GM08714 (cell line): ENCODE results near the gene IL1RAPL1.
A peak's percentile ranks its signal among the peaks of the same experiment; 100 is the strongest.

Experiments
- H3K4me3 ChIP-seq: fragments of 200-500 bp; sonication (Bioruptor generic); 2 replicates; pipeline ENCODE4 v1.5.1; 2014; ENCODE audit warnings: mild to moderate bottlenecking, low read length, inconsistent platforms
- ZNF274 ChIP-seq: IDR thresholded peaks from 2 replicates; pipeline ENCODE4 v1.6.1; 2012; ENCODE audit warnings: mild to moderate bottlenecking, low read depth, low read length

The IL1RAPL1 gene

DNA sequence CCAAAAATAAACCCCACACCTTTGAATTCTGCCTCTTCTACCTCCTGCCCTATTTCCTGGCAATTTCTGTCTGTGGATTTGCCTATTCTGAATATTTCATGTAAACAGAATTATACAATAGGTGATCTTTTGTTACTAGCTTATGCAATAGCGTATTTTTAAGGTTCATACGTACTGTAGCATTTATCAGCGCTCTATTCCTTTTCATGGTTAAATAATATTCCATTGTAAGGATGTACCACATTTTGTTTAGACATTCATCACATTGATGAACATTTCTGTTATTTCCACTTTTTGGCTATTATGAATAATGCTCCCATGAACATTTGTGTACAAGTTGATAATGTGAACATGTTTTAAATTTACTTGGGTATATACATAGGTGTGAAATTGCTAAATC is 847.7 kb downstream of the IL1RAPL1 start:
- TF ChIP-seq ZNF274: no peak
- no peak overlapping the region for H3K4me3 ChIP-seq

DNA sequence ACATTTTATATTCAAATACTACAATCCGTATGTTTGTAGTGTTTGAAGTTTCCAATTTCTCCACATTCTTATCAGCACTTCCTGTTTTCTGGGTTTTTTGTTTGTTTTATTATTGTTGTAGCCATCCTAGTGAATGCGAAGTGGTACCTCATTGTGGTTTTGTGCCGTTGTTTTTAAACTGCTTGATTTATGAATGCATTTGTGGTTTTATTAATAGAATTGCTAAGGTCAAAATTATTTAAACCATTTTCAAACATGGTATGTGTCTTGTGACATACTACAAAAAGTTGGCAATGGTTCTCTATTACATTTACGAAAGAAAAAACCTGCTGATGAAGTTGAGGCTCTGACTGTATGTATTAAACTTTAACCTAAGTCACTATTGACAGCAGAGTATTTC is 848.1 kb downstream of the IL1RAPL1 start:
- TF ChIP-seq ZNF274: no peak
- H3K4me3 ChIP-seq: no peak overlapping the region

DNA sequence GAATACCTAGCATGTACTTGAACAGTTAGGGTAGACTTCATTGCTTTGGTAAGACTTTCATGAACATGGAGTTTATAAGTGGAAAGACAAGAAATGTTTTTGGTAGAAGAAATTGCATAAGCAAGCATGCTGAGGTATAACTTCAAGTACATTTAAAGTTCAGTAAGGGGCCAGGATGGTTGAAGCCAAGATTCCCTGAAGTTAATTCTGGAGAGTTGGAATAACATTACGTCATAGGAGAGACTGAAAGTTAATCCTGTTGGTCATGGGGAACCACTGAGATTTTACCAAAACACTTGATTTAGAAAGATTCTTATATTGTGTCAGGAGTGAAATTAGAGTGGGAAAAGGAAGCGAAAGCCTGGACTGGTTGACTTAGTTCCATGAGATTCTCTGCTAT is 860.6 kb downstream of the IL1RAPL1 start:
- TF ChIP-seq ZNF274: no peak

DNA sequence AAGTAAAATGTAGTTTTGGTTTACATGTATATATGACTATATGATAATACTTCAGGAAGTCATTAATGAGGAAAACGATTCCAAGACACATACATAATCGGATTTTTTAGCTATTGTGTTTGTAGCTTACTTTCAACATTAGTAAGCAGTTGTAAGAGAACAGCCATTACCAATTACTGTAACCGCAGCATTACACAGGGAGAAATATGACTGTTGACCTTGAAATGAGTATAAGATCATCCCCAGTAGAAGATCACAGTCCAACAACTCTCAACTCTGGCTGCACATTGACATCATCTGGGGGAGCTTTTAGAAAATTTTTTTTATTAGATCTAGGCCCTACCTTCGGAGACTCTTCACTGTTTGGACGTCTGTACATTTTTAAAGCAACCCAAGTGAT is 866.1 kb downstream of the IL1RAPL1 start:
- no peak for TF ChIP-seq ZNF274

More for the DNA sequence above, 860.6 kb downstream of the IL1RAPL1 start:
- H3K4me3 ChIP-seq: no peak overlapping the region

DNA sequence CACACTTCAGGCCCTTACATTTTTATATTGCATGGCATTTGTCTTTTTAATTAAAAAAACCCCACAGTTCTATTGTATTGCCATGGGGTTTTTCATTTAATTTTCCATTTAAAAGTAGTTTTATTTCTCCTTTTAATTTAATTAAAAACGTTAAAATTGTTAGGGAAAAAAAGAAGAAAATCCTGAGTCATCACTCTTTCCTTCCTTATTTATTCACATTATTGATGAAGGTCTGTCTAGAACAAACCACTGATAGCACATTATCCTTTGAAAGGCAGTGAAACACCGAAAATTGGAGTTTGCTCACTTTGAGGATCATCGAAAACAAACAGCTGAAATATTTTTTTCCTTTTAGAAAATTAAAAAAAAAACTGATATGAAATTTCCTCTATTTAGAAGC is 868.5 kb downstream of the IL1RAPL1 start:
- no peak for TF ChIP-seq ZNF274

More for the DNA sequence above, 866.1 kb downstream of the IL1RAPL1 start:
- no peak overlapping the region for H3K4me3 ChIP-seq

DNA sequence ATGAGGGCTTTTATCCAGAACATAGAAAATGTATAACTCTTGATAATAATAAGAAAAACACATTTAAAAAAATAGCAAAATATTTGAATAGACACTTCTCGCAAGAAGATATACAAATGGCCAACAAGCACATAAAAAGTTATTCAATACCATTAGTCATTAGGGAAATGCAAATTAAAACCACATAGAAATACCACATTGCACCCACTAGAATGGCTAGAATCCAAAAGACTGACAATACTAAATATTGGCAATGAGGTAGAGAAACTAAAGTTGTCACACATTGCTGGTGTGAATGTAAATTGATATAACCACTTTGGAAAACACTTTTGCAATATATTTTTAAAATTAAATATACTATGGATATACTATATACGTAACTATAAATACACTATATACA is 873.8 kb downstream of the IL1RAPL1 start:
- H3K4me3 ChIP-seq: no peak overlapping the region
- no peak for TF ChIP-seq ZNF274

More for the DNA sequence above, 868.5 kb downstream of the IL1RAPL1 start:
- no peak overlapping the region for H3K4me3 ChIP-seq

DNA sequence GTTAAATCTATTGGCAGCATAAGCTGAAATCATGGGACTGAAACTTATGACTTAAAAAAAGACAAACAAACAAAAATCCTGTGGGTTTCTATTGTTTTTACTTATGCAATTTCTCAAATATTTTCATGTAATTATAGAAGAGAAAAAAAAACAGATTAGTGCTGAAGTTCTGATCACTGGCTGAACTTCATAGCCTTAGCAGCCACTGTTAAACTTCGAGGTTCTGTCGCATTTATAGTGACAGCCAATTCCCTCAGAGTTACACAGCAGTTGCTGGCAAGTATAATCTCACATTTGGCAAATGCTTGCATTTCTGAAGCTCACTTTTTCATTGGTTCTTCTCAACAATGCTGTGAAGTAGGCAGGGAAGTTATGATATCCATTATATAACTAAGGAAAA is 879.2 kb downstream of the IL1RAPL1 start:
- TF ChIP-seq ZNF274: no peak
- no peak overlapping the region for H3K4me3 ChIP-seq

DNA sequence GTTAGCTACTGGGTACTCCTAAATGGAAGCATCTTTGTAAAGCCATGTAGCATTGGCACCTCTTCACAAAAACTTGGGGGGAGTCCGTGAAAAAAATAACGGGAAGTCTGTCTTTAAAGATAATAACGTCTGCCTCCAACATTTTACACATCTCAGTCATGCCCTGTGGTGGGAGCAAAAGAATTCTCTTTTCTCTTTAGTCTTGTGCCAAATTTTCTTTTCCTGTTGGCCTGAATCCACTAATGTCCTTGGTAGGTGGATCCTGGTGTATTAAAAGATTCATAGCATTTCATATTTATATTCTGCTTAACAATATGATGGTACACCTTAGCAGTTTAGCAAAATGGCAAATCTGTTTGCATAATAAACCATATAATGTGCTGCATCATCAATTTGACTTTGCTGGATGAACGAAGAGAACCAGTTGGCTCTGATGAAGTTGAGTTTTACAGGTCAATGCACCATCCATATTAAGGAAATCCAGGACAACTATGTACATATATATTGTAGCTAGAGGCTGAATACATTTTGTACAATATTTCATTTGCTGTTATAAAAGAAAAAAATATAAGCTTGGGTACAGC is 881.8 kb downstream of the IL1RAPL1 start:
- no peak for TF ChIP-seq ZNF274
- no peak overlapping the region for H3K4me3 ChIP-seq

DNA sequence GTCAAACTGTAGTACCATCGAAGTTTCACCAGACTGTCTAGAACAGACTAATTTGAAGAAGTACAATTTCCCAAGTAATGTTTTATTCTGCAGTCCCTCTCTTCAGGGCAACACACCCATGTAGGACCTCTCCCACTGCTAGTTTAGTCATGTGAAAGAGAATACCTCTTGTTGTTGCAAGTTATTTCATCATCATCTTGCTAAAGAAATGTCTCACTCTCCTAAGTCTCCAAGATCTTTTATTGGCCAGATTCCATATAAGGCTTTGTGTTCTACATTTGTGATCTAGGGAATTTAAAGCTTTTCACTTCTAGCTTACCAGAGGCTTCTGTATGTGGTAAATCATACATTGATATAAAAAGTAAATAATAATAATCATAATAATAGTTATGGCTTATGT is 882.8 kb downstream of the IL1RAPL1 start:
- no peak overlapping the region for H3K4me3 ChIP-seq
- no peak for TF ChIP-seq ZNF274

DNA sequence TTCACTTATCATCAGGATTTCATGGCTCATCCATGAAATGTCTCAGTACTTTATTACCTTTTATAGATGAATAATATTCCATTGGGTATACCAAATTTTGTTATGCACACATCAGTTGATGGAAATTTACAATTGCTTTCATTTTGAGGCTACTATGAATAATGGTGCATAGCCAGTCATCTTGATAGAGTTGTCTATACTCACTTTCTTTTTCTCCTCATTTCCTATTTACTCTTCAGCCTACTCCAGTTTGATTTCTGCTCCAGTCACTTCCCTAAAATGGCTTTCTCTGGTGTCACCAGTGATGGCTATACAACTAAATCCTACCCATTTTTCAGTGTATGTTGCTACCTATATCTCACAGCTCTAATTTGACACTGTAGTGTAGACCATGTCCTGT is 884.6 kb downstream of the IL1RAPL1 start:
- no peak overlapping the region for H3K4me3 ChIP-seq
- no peak for TF ChIP-seq ZNF274

DNA sequence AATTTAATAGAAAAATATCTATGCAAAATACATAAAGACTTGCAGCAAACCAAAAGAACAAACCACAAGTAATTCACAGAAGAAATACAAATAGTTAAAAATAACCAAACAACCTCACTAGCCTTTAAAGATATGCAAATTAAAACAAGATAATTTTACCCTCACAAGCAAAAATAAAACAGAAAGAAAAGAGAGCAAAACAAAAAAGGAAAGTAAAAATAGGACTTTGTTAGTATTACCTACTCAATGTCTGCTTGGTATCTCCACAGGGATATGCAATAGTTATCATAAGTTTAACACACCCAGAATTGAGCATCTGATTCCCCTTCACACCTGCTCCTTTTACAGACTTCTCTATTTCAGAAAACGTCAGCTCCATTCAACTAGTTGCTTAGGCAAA is 890.6 kb downstream of the IL1RAPL1 start:
- no peak for TF ChIP-seq ZNF274
- H3K4me3 ChIP-seq: peak overlapping the region; percentile 90; the same call in 1 of the 2 replicates

DNA sequence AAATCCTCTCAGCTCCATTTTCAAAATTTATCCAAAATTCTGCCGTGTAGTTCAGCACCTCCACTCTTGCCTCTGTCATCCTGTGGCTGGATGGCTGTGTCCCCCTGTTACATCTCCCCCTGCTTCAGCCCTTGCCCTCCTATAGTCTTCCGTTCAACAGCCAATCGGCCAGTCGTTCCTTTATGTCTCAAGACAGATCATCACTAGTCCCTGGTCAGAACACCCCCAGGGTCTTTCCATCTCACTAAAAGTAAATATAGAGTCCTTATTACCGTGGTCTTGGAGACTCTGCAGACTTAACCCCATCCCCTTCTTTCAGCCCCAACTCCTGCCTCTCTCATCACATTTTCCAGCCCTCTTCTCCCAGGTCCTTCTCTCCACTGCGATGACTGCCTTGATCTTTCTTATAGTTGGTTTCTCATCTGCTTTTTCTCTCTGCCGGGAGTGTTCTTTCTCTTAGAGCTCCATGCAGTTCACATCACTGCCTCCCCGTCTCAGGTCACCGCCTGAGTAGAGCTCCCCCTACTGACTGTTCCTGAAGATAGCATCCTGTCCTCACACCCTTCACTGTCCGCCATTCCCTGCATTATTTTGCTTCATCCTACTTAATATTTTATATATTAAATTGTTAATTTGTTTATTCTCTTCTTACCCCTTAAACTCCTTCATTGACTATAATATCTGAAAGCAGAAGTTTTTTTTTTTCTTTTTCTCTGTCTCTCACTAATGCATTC is 891.3 kb downstream of the IL1RAPL1 start:
- peak overlapping the region; percentile 90; the same call in 1 of the 2 replicates for H3K4me3 ChIP-seq
- no peak for TF ChIP-seq ZNF274

DNA sequence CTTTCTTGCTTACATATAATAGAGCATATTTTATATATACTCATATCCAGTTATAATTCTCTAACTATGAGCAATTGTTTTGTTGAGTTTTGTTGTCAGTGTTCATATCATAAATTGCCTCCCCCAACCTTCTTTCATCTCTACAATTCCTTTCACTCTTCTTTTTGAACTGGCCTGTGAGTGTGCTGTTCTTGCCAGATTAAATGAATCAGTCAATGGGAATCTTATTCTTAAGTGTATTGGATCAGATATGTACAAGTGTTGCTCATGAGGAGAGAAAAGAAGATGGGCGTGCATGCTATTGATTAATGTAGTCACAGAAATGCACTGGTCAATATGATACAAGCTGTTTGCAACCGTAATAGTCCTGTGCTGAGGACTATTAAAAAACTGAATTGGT is 900.0 kb downstream of the IL1RAPL1 start:
- H3K4me3 ChIP-seq: no peak overlapping the region
- no peak for TF ChIP-seq ZNF274

DNA sequence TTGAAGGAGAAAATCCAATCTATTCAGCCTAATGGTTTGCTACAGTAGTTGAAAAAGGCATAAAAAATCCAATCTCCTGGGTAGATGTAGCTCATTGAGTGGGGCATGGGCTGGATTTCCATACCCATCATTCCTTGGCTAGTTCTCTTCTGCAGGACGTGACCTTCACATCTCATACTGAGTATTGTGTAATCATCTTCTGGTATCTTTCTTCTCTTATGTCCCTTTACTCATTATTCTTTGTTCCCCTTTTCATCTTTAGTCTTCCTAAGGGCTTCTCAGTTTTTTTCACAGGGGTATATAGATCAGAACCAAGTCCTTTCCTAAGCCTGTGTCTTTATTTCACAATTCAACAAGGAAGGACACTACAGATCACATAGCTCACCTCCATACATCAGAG is 900.5 kb downstream of the IL1RAPL1 start:
- no peak overlapping the region for H3K4me3 ChIP-seq
- no peak for TF ChIP-seq ZNF274

DNA sequence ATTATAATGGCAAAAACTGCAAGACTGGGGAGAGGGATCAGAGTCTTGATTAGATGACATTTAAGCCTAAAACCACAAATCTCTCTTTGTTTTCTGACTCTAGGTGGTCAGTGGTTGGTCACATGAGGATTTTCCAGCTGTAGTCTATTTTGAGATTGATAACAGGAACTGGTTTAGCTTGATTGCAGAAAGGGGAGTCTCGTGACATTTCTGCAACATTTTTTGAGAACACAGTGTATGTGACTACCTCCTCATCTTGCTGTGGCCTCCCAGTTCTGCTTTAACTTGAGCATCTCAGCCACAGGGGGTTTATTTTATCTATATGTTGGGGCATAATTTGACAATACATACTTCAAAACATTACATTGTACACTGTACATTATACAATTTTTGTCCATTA is 901.7 kb downstream of the IL1RAPL1 start:
- no peak for TF ChIP-seq ZNF274
- H3K4me3 ChIP-seq: no peak overlapping the region
